Measurements from ENCODE around the gene AVEN.

The AVEN gene

GRCh38 chr15:34079904-34080303 is 40.9 kb upstream of the AVEN start:
- H3K27ac ChIP-seq (ENCODE audit: low read depth, low read length) = no peak overlapping the region
- TF ChIP-seq CTCF (IDR thresholded peaks at IDR 0.05; ENCODE audit: low read depth, low read length, poor library complexity, severe bottlenecking) = no peak
- TF ChIP-seq EZH2phosphoT487 (IDR thresholded peaks at IDR 0.05; ENCODE audit: borderline replicate concordance, low read length) = no peak
- no peaks in the 10 kb centered on the region for H3K9me2 ChIP-seq (replicated peaks; ENCODE audit: control insufficient read depth, low read length)
- H4K20me1 ChIP-seq (ENCODE audit: control insufficient read depth, insufficient read depth, low read depth, low read length) = no peaks in the 10 kb centered on the region
- H3K4me3 ChIP-seq (ENCODE audit: low read length) = no peak overlapping the region
- H3K36me3 ChIP-seq (ENCODE audit: control insufficient read depth, low read length) = peaks cover 11% of the 10 kb centered on the region
- no peak overlapping the region for H3K4me2 ChIP-seq (ENCODE audit: low read length)
- H3K27me3 ChIP-seq (ENCODE audit: control insufficient read depth, low read length) = no peaks in the 10 kb centered on the region
- H3K79me2 ChIP-seq (ENCODE audit: control insufficient read depth, low read length) = no peaks in the 10 kb centered on the region
- H3F3A ChIP-seq (ENCODE audit: control insufficient read depth, insufficient read depth) = no peaks in the 10 kb centered on the region; the same call in 1 of the 2 replicates
- H3K4me1 ChIP-seq (ENCODE audit: control insufficient read depth, low read length) = no peaks in the 10 kb centered on the region
- no peaks in the 10 kb centered on the region for H3K9me3 ChIP-seq (ENCODE audit: control insufficient read depth, insufficient read depth, low read length)

- no peaks in the 10 kb centered on the region for H3K9me3 ChIP-seq (ENCODE audit: control insufficient read depth, insufficient read depth, low read length)
- peaks cover 6% of the 10 kb centered on the region for H3K36me3 ChIP-seq (ENCODE audit: control insufficient read depth, low read length)
- no peaks in the 10 kb centered on the region for H3K27me3 ChIP-seq (ENCODE audit: control insufficient read depth, low read length)
- H3K27ac ChIP-seq (ENCODE audit: low read depth, low read length) = no peak overlapping the region
- no peaks in the 10 kb centered on the region for H3K9me2 ChIP-seq (replicated peaks; ENCODE audit: control insufficient read depth, low read length)
- no peaks in the 10 kb centered on the region for H3K4me1 ChIP-seq (ENCODE audit: control insufficient read depth, low read length)
- TF ChIP-seq EZH2phosphoT487 (IDR thresholded peaks at IDR 0.05; ENCODE audit: borderline replicate concordance, low read length) = no peak
- no peak for TF ChIP-seq CTCF (IDR thresholded peaks at IDR 0.05; ENCODE audit: low read depth, low read length, poor library complexity, severe bottlenecking)
- no peak overlapping the region for H3K4me2 ChIP-seq (ENCODE audit: low read length)
- H3K4me3 ChIP-seq (ENCODE audit: low read length) = no peak overlapping the region
- no peaks in the 10 kb centered on the region for H4K20me1 ChIP-seq (ENCODE audit: control insufficient read depth, insufficient read depth, low read depth, low read length)
- no peaks in the 10 kb centered on the region for H3K79me2 ChIP-seq (ENCODE audit: control insufficient read depth, low read length)
- H3F3A ChIP-seq (ENCODE audit: control insufficient read depth, insufficient read depth) = no peaks in the 10 kb centered on the region; the same call in 1 of the 2 replicates
Observed at GRCh38 chr15:34078900-34079299, 39.9 kb upstream of the AVEN start.

GRCh38 chr15:34076785-34077184 is 37.8 kb upstream of the AVEN start:
- Histone ChIP-seq H3F3A (ENCODE audit: control insufficient read depth, insufficient read depth) (no peaks in the 10 kb centered on the region; the same call in 1 of the 2 replicates), H3K4me2 (ENCODE audit: low read length) (no peak overlapping the region), H3K27ac (ENCODE audit: low read depth, low read length) (no peak overlapping the region), H3K79me2 (ENCODE audit: control insufficient read depth, low read length) (no peaks in the 10 kb centered on the region), H4K20me1 (ENCODE audit: control insufficient read depth, insufficient read depth, low read depth, low read length) (no peaks in the 10 kb centered on the region), H3K4me3 (ENCODE audit: low read length) (no peak overlapping the region), H3K27me3 (ENCODE audit: control insufficient read depth, low read length) (no peaks in the 10 kb centered on the region), H3K36me3 (ENCODE audit: control insufficient read depth, low read length) (no peaks in the 10 kb centered on the region), H3K9me2 (replicated peaks; ENCODE audit: control insufficient read depth, low read length) (no peaks in the 10 kb centered on the region), H3K9me3 (ENCODE audit: control insufficient read depth, insufficient read depth, low read length) (no peaks in the 10 kb centered on the region), H3K4me1 (ENCODE audit: control insufficient read depth, low read length) (no peaks in the 10 kb centered on the region)
- TF ChIP-seq CTCF (IDR thresholded peaks at IDR 0.05; ENCODE audit: low read depth, low read length, poor library complexity, severe bottlenecking) (no peak), EZH2phosphoT487 (IDR thresholded peaks at IDR 0.05; ENCODE audit: borderline replicate concordance, low read length) (no peak)
